Measurements from ENCODE around the gene WDR1. TPM values are rescaled to one million over a fixed set of nuclear protein-coding genes. Genes with fewer than 3 reads are reported as not detected.

WDR1 gene
- total RNA-seq, 5 donors from 2014 or later (not counting 1 experiment from before 2014, with no cell fraction given): 268 to 308 (median 304) TPM

- H3K27ac Mint-ChIP-seq: peak overlapping the region in 1 of 2 donors; percentile 38
- H3K4me1 Mint-ChIP-seq: peaks cover 46 to 67% (median 57%) of the 10 kb centered on the region in 3 donors
- Histone ChIP-seq H3K4me3 (ENCODE audit: control insufficient read depth in 1 of 2, extremely low read depth in 1 of 2, low read length in 1 of 2) (no peak overlapping the region), H3K4me1 (ENCODE audit: control insufficient read depth in 1 of 2, extremely low read depth in 1 of 2, insufficient read depth in 2 of 2, low read length in 2 of 2) (peaks cover 42 to 50% of the 10 kb centered on the region in 2 experiments), H3K9me3 (no peaks in the 10 kb centered on the region), H3K36me3 (ENCODE audit: control insufficient read depth in 2 of 2, extremely low read depth in 1 of 2, insufficient read depth in 1 of 2, low read length in 1 of 2) (no peaks in the 10 kb centered on the region), H3K27me3 (replicated peaks in 1 of 2; ENCODE audit: control insufficient read depth in 2 of 2, extremely low read depth in 1 of 2, insufficient read depth in 2 of 2, low read length in 1 of 2) (no peaks in the 10 kb centered on the region), H3K27ac (ENCODE audit: low read length) (no peak overlapping the region)
- ChIA-PET CTCF (interaction anchor here in 1 of 2 donors (1.6 kb wide), 1 partner anchor 36 kb away, joined by 3 read pairs; no protein-coding TSS in a partner anchor), POLR2A (interaction anchor here in 1 of 2 donors (0.5 kb wide), 1 partner anchor 17 kb away, joined by 3 read pairs; no protein-coding TSS in a partner anchor)
- ATAC-seq (replicated peaks in 1 of 4) (no peak), DNase-seq (no peak)
- H3K4me3 Mint-ChIP-seq: peak overlapping the region in 1 of 3 donors; percentile 44
- H3K27me3 Mint-ChIP-seq: no peaks in the 10 kb centered on the region
- no peaks in the 10 kb centered on the region for H3K36me3 Mint-ChIP-seq
- H3K9me3 Mint-ChIP-seq: no peaks in the 10 kb centered on the region
- WGBS (ENCODE audit: insufficient coverage): no CpG with 5 or more reads among the region's 12 CpGs
These were observed 5.8 kb upstream of the WDR1 start for GRCh38 chr4:10122236-10122932.

GRCh38 chr4:10121568-10122208 is 5.1 kb upstream of the WDR1 start:
- Mint-ChIP-seq H3K27ac (peak overlapping the region in 1 of 2 donors; percentile 23), H3K36me3 (no peaks in the 10 kb centered on the region)
- POLR2A ChIA-PET: no interaction called here

GRCh38 chr4:10120943-10121567 is 4.5 kb upstream of the WDR1 start:
- H3K4me1 ChIP-seq (ENCODE audit: control insufficient read depth in 1 of 2, extremely low read depth in 1 of 2, insufficient read depth in 2 of 2, low read length in 2 of 2): peaks cover 42 to 55% of the 10 kb centered on the region in 2 experiments
- CTCF ChIA-PET: no interaction called here
- H3K4me3 Mint-ChIP-seq: peak overlapping the region in 1 of 3 donors; percentile 32

More at GRCh38 chr4:10121568-10122208, 5.1 kb upstream of the WDR1 start:
- Mint-ChIP-seq H3K4me3 (peak overlapping the region in 1 of 3 donors; percentile 13), H3K4me1 (peaks cover 49 to 72% (median 62%) of the 10 kb centered on the region in 3 donors), H3K9me3 (no peaks in the 10 kb centered on the region), H3K27me3 (no peaks in the 10 kb centered on the region)
- Histone ChIP-seq H3K27me3 (replicated peaks in 1 of 2; ENCODE audit: control insufficient read depth in 2 of 2, extremely low read depth in 1 of 2, insufficient read depth in 2 of 2, low read length in 1 of 2) (no peaks in the 10 kb centered on the region), H3K4me1 (ENCODE audit: control insufficient read depth in 1 of 2, extremely low read depth in 1 of 2, insufficient read depth in 2 of 2, low read length in 2 of 2) (peaks cover 42 to 55% of the 10 kb centered on the region in 2 experiments), H3K27ac (ENCODE audit: low read length) (no peak overlapping the region), H3K36me3 (ENCODE audit: control insufficient read depth in 2 of 2, extremely low read depth in 1 of 2, insufficient read depth in 1 of 2, low read length in 1 of 2) (no peaks in the 10 kb centered on the region), H3K9me3 (no peaks in the 10 kb centered on the region), H3K4me3 (ENCODE audit: control insufficient read depth in 1 of 2, extremely low read depth in 1 of 2, low read length in 1 of 2) (no peak overlapping the region)
- 73% methylated on average over 6 of the region's 10 CpGs for WGBS (ENCODE audit: insufficient coverage)
- no peak for ATAC-seq (replicated peaks in 1 of 4)
- CTCF ChIA-PET: interaction anchor here in 1 of 2 donors (1.6 kb wide), 1 partner anchor 37 kb away, joined by 3 read pairs; no protein-coding TSS in a partner anchor
- DNase-seq: no peak

GRCh38 chr4:10119773-10120172 is 3.2 kb upstream of the WDR1 start:
- no peak overlapping the region for H3K27ac ChIP-seq (ENCODE audit: low read length)
- no peaks in the 10 kb centered on the region for H3K9me3 ChIP-seq
- DNase-seq (no peak), ATAC-seq (replicated peaks in 1 of 4) (no peak)
- no peaks in the 10 kb centered on the region for H3K27me3 ChIP-seq (replicated peaks in 1 of 2; ENCODE audit: control insufficient read depth in 2 of 2, extremely low read depth in 1 of 2, insufficient read depth in 2 of 2, low read length in 1 of 2)
- H3K9me3 Mint-ChIP-seq: no peaks in the 10 kb centered on the region
- POLR2A ChIA-PET: interaction anchor here (0.6 to 0.8 kb wide), 3 partner anchors 24 to 433 kb away, joined by 3 to 4 read pairs (median 3); no protein-coding TSS in a partner anchor
- H3K36me3 ChIP-seq (ENCODE audit: control insufficient read depth in 2 of 2, extremely low read depth in 1 of 2, insufficient read depth in 1 of 2, low read length in 1 of 2): peaks cover under 1 to 10% of the 10 kb centered on the region in 2 donors
- no peaks in the 10 kb centered on the region for H3K27me3 Mint-ChIP-seq
- H3K4me3 Mint-ChIP-seq: no peak overlapping the region
- H3K36me3 Mint-ChIP-seq: peaks cover 8% of the 10 kb centered on the region
- peaks cover 48 to 67% of the 10 kb centered on the region in 2 experiments for H3K4me1 ChIP-seq (ENCODE audit: control insufficient read depth in 1 of 2, extremely low read depth in 1 of 2, insufficient read depth in 2 of 2, low read length in 2 of 2)
- WGBS (ENCODE audit: insufficient coverage): 86% methylated on average over 4 of the region's 7 CpGs
- H3K27ac Mint-ChIP-seq: peak overlapping the region; percentile 98
- peaks cover 58 to 81% (median 72%) of the 10 kb centered on the region in 3 donors for H3K4me1 Mint-ChIP-seq
- no peak overlapping the region for H3K4me3 ChIP-seq (ENCODE audit: control insufficient read depth in 1 of 2, extremely low read depth in 1 of 2, low read length in 1 of 2)
- CTCF ChIA-PET: interaction anchor here in 1 of 2 donors (1.5 kb wide), 1 partner anchor 17 kb away, joined by 3 read pairs; no protein-coding TSS in a partner anchor

More at GRCh38 chr4:10120943-10121567, 4.5 kb upstream of the WDR1 start:
- Mint-ChIP-seq H3K36me3 (no peaks in the 10 kb centered on the region), H3K27me3 (no peaks in the 10 kb centered on the region), H3K9me3 (no peaks in the 10 kb centered on the region), H3K27ac (peak overlapping the region; percentile 45 to 75), H3K4me1 (peaks cover 49 to 72% (median 62%) of the 10 kb centered on the region in 3 donors)
- POLR2A ChIA-PET: no interaction called here
- Histone ChIP-seq H3K9me3 (no peaks in the 10 kb centered on the region), H3K4me3 (ENCODE audit: control insufficient read depth in 1 of 2, extremely low read depth in 1 of 2, low read length in 1 of 2) (no peak overlapping the region), H3K36me3 (ENCODE audit: control insufficient read depth in 2 of 2, extremely low read depth in 1 of 2, insufficient read depth in 1 of 2, low read length in 1 of 2) (no peaks in the 10 kb centered on the region), H3K27ac (ENCODE audit: low read length) (no peak overlapping the region), H3K27me3 (replicated peaks in 1 of 2; ENCODE audit: control insufficient read depth in 2 of 2, extremely low read depth in 1 of 2, insufficient read depth in 2 of 2, low read length in 1 of 2) (no peaks in the 10 kb centered on the region)
- ATAC-seq (replicated peaks in 1 of 4) (no peak), DNase-seq (peak in 1 of 35 experiments; percentile 40)
- WGBS (ENCODE audit: insufficient coverage): 86% methylated on average over 8 of the region's 11 CpGs

- Mint-ChIP-seq H3K27ac (peak overlapping the region; percentile 98), H3K27me3 (no peaks in the 10 kb centered on the region), H3K4me1 (peaks cover 58 to 81% (median 72%) of the 10 kb centered on the region in 3 donors), H3K9me3 (no peaks in the 10 kb centered on the region), H3K36me3 (peaks cover 11% of the 10 kb centered on the region), H3K4me3 (peak overlapping the region in 1 of 3 donors; percentile 87)
- H3K36me3 ChIP-seq (ENCODE audit: control insufficient read depth in 2 of 2, extremely low read depth in 1 of 2, insufficient read depth in 1 of 2, low read length in 1 of 2): peaks cover 6 to 15% of the 10 kb centered on the region in 2 donors
- H3K4me3 ChIP-seq (ENCODE audit: control insufficient read depth in 1 of 2, extremely low read depth in 1 of 2, low read length in 1 of 2): no peak overlapping the region
- POLR2A ChIA-PET: interaction anchor here (0.6 to 1.3 kb wide), 5 partner anchors 24 to 433 kb away, joined by 3 to 4 read pairs (median 3); no protein-coding TSS in a partner anchor
- no peak overlapping the region for H3K27ac ChIP-seq (ENCODE audit: low read length)
- H3K27me3 ChIP-seq (replicated peaks in 1 of 2; ENCODE audit: control insufficient read depth in 2 of 2, extremely low read depth in 1 of 2, insufficient read depth in 2 of 2, low read length in 1 of 2): no peaks in the 10 kb centered on the region
- DNase-seq (no peak), ATAC-seq (replicated peaks in 1 of 4) (no peak)
- H3K4me1 ChIP-seq (ENCODE audit: control insufficient read depth in 1 of 2, extremely low read depth in 1 of 2, insufficient read depth in 2 of 2, low read length in 2 of 2): peaks cover 52 to 67% of the 10 kb centered on the region in 2 experiments
- CTCF ChIA-PET: interaction anchor here (0.6 to 1.5 kb wide), 3 partner anchors 17 to 419 kb away, joined by 3 to 4 read pairs (median 3); no protein-coding TSS in a partner anchor
- H3K9me3 ChIP-seq: no peaks in the 10 kb centered on the region
- 100% methylated on average over 2 of the region's 8 CpGs for WGBS (ENCODE audit: insufficient coverage)
These were observed 2.7 kb upstream of the WDR1 start for GRCh38 chr4:10119278-10119677.

Measured in T-cell (primary cell).